ENCODE data around the gene MNX1. TPM values are rescaled to one million over a fixed set of nuclear protein-coding genes. Genes with fewer than 3 reads are reported as not detected.

The MNX1 gene
- total and polyA plus RNA-seq, 2 of the 4 experiments (the other 2 are of a cell fraction), result not detected

GRCh38 chr7:156979007-156979606, 31.4 kb downstream of the MNX1 start:
- H3K9ac ChIP-seq (ENCODE audit: low read depth, low read length), result no peak overlapping the region
- no CpG with 5 or more reads among the region's 1 CpG for WGBS, 2 experiments (ENCODE audit: extremely low coverage in 2 of 2, insufficient read length in 1 of 2)
- H3K4ac ChIP-seq (ENCODE audit: low read depth, low read length), result no peak overlapping the region
- ChIA-PET POLR2A (ENCODE audit: unreplicated experiment) (no interaction called here), CTCF (interaction anchor here (1.0 kb wide), 1 partner anchor 10 kb away, joined by 3 read pairs; no protein-coding TSS in a partner anchor)
- H3K9me3 ChIP-seq (ENCODE audit: control insufficient read depth, insufficient read depth, low read length), result peaks cover 2% of the 10 kb centered on the region
- no peak overlapping the region for H3K4me2 ChIP-seq (ENCODE audit: low read depth, low read length)
- no peak overlapping the region for H4K8ac ChIP-seq (ENCODE audit: low read depth in 2 of 2, low read length in 2 of 2)
- no peak for TF ChIP-seq CHD1 (IDR thresholded peaks at IDR 0.05; ENCODE audit: low read depth, low read length)
- TF ChIP-seq MAFK (IDR thresholded peaks at IDR 0.05; ENCODE audit: low read depth, low read length), result no peak
- TF ChIP-seq MAZ (IDR thresholded peaks at IDR 0.05; ENCODE audit: borderline replicate concordance, low read depth, low read length), result no peak
- no peak for TF ChIP-seq ELK1 (IDR thresholded peaks at IDR 0.05; ENCODE audit: borderline replicate concordance, low read depth, low read length)
- dilution Hi-C loops (cut with HindIII; ENCODE audit: low sequenced_read_pairs, unreplicated experiment) (no loop called here), in situ Hi-C loops (cut with MboI; ENCODE audit: low sequenced_read_pairs) (no loop called here), intact Hi-C loops (cut with micrococcal nuclease) (no loop called here)
- no peaks in the 10 kb centered on the region for H3K4me1 ChIP-seq (ENCODE audit: control insufficient read depth, insufficient read depth, low read length)
- H2BK5ac ChIP-seq (ENCODE audit: low read depth, low read length, poor library complexity, severe bottlenecking), result no peak overlapping the region
- no peaks in the 10 kb centered on the region for H3K9me1 ChIP-seq (ENCODE audit: insufficient read depth, low read length)
- no peak overlapping the region for H3K4me3 ChIP-seq (ENCODE audit: insufficient read depth, low read depth, low read length)
- H3K27me3 ChIP-seq (ENCODE audit: control insufficient read depth, insufficient read depth, low read length), result no peaks in the 10 kb centered on the region
- H3K56ac ChIP-seq (ENCODE audit: extremely low read depth, insufficient read depth, low read length), result no peak overlapping the region
- no peak for DNase-seq
- H2BK120ac ChIP-seq (ENCODE audit: low read depth, low read length), result no peak overlapping the region
- no peak overlapping the region for H2BK20ac ChIP-seq (ENCODE audit: low read depth, low read length)
- H2AK5ac ChIP-seq (ENCODE audit: low read depth, low read length), result no peak overlapping the region
- no peak overlapping the region for H2AFZ ChIP-seq (replicated peaks; ENCODE audit: low read length, poor library complexity)
- BruUV-seq (replicated peaks), result no TSS peak
- no peaks in the 10 kb centered on the region for H4K20me1 ChIP-seq (ENCODE audit: insufficient read depth, low read length)
- H3K36me3 ChIP-seq (ENCODE audit: control insufficient read depth, insufficient read depth, low read length), result no peaks in the 10 kb centered on the region
- H4K91ac ChIP-seq (ENCODE audit: insufficient read depth, low read depth, low read length), result no peak overlapping the region
- no peak overlapping the region for H3K14ac ChIP-seq (replicated peaks; ENCODE audit: low read depth, low read length)
- H2AK9ac ChIP-seq (replicated peaks; ENCODE audit: low read depth, low read length, poor library complexity), result no peak overlapping the region
- no peak overlapping the region for H3K23ac ChIP-seq (ENCODE audit: low read depth, low read length)
- no peak overlapping the region for H4K5ac ChIP-seq (ENCODE audit: low read depth, low read length)
- H3K27ac ChIP-seq (ENCODE audit: insufficient read depth, low read length), result no peak overlapping the region
- H3K79me1 ChIP-seq (ENCODE audit: low read depth in 1 of 2, low read length in 2 of 2), result no peaks in the 10 kb centered on the region
- no peak overlapping the region for H3K18ac ChIP-seq (ENCODE audit: low read depth, low read length)
- no peak overlapping the region for H2BK15ac ChIP-seq (ENCODE audit: low read depth, low read length)
- no peak for ATAC-seq (ENCODE audit: low read depth)

Measured in IMR-90 (cell line).